Measurements from ENCODE around the gene FPGS.
"Not testable (repeated sequence)": the region's sequence is repeated elsewhere in the genome, so short reads cannot be mapped to it uniquely, and the experiment has no call there.

FPGS gene

DNA sequence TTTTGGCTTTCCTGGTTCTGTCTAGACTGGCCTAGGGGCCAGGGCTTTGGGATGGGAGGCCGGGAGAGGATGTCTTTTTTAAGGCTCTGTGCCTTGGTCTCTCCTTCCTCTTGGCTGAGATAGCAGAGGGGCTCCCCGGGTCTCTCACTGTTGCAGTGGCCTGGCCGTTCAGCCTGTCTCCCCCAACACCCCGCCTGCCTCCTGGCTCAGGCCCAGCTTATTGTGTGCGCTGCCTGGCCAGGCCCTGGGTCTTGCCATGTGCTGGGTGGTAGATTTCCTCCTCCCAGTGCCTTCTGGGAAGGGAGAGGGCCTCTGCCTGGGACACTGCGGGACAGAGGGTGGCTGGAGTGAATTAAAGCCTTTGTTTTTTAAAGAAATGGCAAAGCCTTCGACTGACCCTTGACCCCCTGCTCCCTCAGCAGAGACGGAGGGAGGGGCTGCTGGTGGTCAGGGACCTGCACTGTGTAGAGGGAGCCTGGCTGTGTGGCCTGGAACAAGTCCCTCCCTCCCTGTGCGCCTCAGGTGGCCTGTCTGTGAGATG, 11.1 kb downstream of the FPGS start:
- no peak for FAIRE-seq

DNA sequence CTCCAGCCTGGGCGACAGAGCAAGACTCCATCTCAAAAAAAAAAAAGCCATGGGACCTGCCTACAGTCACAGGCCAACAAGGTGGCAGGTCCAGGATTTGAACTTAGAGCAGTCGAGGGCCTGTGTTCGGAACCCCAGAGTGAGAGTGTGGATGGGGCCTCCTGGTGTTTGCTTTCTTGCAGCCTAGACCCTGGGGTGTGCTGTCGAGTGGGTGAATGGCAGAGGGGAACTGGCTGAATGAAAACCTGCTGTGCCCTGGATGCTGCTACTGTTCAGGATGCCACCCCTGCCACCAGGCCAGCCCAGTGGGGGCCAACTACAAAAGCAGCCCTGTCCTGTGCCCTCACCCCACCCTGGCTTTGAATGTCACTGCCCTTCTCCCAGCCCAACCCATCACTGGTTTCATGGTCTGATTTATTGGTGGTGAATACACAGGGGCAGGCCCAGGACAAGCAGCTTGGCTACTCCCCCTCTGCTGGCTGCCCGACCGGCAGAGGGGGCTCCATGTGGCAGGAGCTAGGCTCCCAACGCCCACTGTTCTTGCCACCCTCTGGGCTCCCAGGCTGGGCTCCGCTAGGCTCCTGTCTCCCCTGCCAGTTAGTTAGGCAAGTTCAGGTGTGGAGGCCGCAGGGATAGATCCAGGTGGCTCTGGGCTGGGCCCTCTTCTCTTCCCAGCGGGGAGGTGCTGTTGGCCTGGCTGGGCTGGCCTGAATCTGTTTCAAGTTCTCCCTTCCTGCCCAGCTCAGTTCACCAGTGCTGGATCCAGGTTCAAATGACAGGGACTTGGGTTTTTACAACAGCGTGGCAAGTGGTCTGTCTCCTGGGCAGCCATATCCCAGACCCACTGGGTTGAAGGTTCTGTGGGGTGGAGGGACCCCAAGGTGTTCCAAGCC, 12.2 kb downstream of the FPGS start:
- FAIRE-seq = no peak

- no peak for FAIRE-seq
Observed at GRCh38 chr9:127815512-127816361, 13.1 kb downstream of the FPGS start.

DNA sequence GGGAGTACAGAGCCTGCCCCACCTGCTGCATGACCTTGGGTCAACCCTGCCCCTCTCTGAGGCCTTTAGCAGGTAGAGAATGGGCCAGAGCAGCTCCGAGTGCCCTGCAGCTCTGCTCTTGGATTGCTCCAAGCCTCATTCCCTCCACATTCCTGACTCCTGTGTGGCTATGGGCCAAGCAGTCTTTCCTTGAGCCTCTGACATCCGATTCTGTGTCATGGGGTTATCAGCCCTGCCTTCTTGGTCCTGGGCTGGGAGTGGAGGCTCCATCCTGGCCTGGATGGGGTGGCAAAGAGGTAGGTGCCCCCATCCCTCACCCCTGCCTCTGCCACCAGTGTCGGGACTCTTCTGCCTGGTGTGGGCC, 13.7 kb downstream of the FPGS start:
- no peak for FAIRE-seq

DNA sequence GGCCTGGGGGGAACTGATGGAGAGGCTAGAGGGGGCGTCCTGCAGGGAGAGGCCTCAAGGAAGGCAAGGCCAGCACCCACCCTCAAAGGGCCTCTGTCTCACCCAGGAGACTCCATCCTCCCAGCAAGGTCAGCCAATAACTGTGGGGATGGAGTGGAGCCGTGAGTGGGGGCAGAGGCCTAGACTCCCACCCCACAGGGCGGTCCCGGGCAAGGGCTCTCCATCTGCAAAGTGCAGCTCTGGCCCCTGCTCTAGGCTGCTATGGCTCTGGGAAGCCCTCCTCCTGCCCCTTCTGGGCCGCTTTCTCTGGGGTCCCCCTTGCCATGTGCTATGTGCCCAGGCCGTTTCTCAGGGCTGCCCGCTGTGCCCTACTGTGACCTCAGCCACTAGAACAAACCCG, 14.0 kb downstream of the FPGS start:
- FAIRE-seq = no peak

DNA sequence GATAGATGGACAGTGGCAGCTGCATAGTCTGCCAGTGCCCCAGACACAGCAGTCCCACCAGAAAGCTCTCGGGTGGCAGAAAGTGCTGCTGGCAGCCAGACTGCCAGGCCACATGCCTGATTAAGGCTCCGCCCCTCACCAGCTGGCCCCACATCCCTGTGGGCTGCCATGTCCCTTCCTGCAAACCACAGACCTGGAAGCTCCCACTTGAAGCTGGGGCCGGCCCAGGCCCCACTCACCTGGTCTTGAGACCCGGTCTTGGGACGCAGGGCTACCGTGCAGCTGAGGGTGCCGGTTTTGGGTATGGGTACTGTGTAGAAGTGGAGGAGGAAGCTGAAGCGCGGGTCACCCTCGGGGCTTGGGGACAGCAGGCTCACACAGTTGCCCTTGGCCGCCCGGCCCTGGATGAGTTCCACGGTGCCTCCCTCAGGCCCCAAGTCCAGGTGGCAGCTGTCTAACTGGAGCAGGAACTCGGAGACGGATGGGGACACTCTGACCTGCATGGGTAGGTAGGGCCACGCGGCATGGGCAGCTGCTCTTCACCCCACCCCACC, 15.3 kb downstream of the FPGS start:
- FAIRE-seq = no peak

DNA sequence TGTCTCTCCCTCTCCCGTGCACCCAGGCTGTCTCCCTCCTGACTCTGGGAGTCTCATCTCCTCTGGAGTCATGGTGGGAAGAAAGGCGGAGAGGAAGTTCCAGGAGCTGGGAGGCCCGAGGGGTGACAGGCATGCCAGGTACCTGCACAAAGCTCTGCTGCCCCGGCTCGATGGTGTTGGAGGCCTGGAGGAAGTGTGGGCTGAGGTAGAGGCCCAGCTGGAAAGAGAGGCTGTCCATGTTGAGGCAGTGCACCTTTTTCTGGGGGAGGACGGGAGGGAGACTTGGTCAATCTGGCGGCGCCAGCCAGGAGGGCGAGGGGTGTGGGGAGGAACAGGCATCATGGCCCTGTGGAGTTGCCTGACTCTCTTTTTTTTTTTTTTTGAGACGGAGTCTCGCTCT, 15.9 kb downstream of the FPGS start:
- FAIRE-seq = no peak

DNA sequence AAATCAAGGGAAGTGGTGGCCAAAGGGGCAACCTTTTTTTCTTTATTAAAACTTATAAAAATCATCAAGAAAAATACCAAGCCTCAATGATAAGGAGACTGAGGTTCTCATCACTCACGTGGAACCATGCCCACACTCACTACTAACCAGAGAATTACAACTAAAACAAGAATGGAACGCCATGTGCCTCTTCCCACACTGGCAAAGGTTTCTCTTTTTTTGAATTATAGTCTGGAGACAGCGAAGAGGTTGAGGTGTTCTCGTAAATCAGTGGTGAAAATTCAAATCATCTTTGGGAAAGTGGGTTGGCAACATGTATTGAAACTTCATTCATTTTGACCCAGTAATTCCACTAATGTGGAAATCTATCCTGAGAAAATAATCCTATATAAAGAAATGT, 19.4 kb downstream of the FPGS start:
- FAIRE-seq = no peak

GRCh38 chr9:127825319-127826051, 22.8 kb downstream of the FPGS start:
- FAIRE-seq = no peak

- no peak for FAIRE-seq
Observed at GRCh38 chr9:127826253-127826913, 23.7 kb downstream of the FPGS start.

DNA sequence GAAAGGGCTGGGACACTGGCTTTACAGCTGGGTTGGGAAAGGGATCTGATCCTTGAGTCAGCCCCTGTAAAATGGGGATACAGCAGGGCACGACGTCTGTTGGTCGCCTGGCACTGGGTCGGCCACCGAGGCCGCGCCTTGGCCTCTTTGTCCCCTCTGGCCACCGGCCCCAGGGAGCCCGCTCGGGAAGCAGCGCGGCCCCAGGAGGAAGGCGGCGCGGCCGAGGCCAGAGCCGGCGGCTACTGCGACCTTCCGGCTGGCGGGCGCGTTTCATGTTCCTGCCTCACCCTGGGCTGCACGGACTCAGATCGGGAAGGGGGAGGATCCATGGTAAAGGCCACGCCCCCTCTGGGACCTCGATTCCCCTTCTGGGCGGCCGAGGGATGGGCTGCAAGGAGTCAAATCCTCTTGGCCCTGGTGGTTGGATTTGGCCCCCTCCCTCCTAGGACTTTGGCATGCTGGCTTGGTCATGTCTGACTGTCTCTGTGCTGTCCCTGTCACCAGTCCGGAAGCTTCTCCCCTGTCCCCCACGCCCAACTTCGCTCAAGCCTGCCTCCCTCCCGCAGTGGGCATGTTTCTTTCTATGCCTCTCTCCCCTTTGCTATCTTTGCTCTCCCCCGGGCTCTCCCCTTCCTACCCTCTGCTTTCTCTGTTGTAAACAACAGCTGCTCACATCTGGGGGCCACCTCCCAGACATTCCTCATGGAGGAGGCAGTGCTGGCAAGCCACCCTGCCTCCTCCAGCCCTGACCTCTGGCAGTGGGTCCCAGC, 25.8 kb downstream of the FPGS start:
- no peak for FAIRE-seq

GRCh38 chr9:127829205-127829906, 26.7 kb downstream of the FPGS start:
- FAIRE-seq = no peak

GRCh38 chr9:127832248-127832647, 29.6 kb downstream of the FPGS start:
- FAIRE-seq = no peak

DNA sequence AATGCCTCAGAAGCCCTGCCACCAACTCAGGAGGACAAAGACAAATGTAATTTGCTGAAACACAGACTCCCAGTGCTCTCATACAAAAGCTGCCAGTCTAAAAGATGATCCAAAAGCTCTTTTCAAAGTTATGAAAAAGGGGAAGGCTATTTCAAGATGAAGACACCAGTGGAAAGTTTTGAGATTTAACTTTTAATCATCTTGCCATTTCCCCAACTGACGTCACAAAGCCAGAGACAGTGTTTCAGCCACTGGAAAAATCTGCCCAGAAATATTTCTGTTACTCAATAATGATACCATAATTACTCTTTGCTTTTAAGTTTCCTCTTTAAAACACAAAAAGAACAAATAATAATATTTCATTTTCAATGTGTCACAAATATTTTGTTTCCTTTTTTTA, 30.9 kb downstream of the FPGS start:
- no peak for FAIRE-seq

DNA sequence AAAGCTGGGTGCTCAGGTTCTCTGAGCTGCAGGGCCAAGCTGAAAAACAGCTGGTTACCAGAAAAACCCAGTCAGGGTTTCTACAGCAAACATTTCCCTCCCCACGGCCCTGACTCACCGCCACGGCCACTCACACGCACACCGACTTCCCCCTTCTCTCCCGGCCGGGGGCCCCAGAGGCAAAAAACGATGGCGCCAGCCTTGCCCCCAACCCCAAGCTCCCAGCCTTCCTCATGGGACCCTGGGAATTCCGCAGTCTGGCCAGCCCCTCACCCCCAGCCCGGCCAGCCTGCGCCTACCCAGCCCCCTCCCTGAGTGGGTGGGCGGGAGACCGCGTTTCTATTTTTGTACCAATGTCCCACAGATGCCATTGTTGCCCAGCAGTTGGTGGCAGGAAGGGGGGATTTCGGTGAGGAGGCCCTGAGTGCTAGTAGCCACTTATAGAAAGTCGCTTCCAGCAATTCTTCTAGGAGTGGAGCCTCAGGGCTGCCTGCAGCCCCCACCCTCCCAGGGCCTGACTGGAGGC, 33.4 kb downstream of the FPGS start:
- FAIRE-seq = no peak

- FAIRE-seq = not testable (repeated sequence)
Observed at GRCh38 chr9:127836561-127836960, 33.9 kb downstream of the FPGS start.

DNA sequence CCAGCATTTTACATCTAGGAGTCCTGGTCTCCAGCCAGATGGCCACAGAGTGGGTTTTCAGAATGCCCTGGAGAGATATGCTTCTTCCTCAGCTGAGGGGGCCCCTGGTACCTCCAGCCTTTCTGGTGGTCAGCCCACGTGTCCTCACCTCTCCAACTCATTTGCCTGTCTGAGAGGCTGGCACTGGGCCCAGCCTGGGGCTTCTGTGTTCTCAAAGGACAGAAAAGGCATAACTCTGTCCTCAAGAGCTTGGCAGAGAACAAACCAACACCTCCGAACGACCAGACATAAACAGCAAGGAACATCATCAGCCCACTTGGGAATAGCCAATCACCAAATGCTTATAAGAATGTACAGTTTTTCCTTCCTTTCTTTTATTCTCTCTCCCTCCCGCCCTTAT, 34.7 kb downstream of the FPGS start:
- no peak for FAIRE-seq

DNA sequence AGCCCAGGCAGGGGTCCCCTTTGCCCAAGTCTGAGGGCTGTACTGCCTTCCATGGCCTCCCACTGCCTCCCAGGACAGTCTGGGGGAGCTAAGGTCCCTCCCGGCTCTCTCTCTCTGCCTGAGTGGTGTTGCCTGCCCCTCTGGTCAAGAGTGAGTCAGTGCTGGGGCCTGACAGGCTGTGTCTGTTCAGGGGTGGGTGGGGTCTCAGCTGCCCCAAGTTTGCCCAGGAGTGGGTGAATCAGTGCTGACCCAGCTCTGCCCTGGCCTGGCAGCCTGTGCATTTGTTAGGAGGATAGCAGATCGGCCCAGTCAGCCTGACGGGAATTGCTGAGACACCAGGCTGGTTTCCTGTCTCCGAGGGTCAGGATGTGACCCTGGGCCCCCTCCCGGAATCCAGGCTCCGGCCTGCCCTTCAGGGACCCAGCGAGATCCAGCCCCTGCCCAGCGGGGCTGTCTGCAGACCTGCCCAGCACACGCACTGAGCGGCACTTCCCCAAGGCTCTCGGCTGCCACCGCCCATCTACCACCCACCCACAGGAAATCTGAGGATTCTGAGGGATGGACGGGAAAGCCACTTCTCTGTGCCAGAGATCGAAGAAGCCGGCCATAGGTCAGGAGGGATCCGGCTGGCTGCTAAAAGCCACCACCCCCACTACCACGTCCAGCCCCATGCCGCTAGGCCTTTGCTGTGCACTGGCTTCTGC, 35.8 kb downstream of the FPGS start:
- FAIRE-seq = no peak

DNA sequence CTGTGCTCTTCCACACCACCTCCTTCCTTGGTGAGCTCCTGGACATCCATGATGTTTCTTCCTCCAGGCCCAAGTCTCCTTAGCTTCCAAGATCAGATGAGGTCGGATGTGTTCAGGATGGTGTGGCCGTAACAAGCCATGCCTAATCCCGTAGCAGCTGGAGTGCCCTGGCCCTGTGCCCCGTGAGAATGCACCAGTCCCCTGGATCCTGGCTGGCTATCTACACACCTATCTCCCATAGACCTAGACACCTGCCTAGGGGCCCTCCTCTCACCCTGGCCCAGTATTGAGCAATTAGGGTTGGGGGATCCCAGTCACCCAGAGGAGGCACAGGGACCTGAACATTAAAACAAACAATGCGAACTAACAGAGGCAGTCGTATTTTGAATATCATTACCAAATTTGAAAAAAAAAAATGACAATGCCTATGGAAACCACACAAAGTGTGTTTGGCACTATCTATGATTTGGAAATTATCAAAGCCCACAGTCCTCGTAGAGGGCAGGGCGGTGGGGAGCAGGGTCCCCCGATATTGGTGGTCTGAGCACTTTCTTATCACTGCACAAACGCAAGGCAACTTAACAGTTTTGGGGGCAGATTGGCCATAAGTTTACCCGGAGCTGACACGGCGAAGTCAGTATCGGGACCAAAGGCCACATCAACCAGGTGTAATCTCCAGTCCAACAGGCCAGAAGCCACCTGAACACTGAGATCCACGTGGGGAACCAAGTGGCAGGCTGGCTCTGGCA, 38.6 kb downstream of the FPGS start:
- FAIRE-seq = no peak

Measured in TTC549 (cell line).